Activated effector memory CD4-positive, alpha-beta T cell treated with anti-CD3 and anti-CD28 coated beads, Interleukin-2, amount 50 U/mL, for 16 hours (primary cell): ENCODE results near the gene CSNK2A1.

ENCODE experiments used
- DNase-seq: peaks from one replicate; pipeline ENCODE4 v3.0.0-alpha.2; 2020

The CSNK2A1 gene

DNA sequence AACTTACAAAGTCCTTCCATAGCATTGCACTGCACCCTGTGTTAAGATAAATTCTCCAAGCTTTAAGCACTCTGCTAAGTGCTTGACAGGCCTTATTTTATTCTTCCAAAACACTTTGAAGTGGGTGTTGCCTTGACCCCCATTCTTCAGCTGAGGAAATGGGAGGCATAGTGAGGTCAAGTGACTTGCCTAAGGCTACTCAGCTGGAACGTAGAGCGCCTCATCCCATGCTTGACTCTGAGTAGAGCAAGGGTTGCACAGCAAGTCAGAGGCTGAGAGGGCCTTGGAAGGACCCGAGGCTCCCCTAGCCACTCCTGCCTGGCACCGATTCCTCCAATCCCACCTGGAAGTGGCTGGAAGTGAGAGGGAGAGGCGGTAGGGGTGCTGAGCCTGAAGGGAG lies 19.6 kb upstream of the CSNK2A1 start:
- no peak for DNase-seq

DNA sequence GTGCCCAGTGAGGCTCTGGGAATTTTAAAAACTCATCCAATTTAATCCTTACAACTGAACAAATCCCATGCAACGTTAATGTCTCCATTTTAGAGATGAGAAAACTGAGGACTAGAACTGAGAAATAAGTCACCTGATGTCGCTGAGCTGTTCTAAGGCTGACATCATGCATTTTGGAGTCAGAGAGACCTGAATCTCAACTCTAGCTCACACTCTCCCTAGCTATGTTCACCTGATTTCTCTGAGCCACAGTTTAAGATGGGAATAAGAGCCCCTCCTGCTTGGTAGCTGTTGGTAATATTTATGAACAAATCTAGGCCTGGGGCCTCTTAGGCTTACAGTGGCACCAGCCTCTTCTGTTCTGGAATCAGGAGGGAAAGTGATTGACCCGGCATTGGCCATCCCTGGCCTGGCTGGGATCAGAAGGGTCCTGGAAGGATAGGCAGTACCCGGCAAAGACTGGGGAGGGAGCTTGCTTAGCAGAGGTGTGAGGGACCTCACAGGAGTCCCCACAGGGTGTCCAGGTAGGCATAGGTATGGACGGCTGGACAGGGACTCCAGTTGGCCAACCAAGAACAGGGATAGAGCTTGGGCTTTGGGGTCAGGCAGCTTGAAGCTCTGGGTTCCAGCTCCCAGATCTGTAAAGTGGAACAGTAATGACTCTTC lies 18.8 kb upstream of the CSNK2A1 start:
- DNase-seq, result no peak

DNA sequence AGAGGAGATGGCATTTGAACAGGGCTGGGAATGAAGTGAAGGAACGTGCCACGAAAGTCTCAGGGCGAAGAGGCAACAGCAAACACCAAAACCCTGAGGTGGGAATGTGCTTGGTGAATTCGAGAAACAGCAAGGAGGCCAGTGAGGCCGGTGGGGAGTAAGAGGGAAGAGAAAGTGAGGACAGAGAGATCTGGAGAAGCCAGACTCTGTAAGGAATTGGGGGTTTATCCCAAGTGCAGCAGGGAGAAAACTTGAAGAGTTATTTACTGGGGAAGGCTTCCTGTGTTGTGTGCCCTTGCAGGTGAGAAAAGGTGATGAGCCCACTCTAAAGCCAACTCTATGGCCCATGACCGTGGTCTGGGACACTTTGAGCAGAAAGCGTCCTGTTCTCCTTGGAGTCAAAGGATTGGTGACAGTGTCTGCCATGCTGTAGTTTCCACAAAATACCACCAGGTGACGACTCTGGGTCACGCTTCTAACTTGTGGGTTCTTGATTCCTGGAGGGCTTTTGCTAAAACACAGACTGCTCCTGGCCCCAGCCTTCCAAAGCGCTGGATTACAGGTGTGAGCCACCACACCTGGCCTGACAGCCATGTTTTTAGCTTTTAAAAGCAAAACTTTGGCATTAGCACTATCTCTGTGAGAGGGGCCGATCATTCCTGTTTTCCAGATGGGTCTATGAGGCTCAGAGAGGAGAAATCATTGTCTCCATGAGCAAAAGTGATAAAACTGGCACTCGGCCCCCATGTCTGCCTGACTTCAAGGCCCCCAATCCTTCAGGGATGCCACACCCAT lies 18.0 kb upstream of the CSNK2A1 start:
- DNase-seq, result peak; percentile 75

DNA sequence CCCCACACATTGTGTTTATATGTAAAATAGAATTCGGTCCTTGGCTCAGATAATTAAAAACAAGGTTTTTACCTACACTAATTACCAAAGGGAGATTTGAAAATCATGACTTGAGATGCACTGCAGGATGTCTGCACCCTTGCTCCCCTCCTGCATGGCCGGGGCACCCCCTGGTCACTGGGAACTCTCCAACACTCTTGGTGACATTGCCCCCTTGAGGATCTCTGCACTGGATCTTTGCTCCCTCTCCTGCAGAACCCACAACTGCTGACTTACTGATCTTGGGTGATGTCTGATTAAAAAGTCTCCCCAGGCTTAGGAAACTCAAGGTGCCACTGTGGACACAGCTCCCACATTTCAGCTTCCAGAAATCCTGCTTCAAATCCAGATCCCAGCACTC lies 17.1 kb upstream of the CSNK2A1 start:
- DNase-seq, result no peak

DNA sequence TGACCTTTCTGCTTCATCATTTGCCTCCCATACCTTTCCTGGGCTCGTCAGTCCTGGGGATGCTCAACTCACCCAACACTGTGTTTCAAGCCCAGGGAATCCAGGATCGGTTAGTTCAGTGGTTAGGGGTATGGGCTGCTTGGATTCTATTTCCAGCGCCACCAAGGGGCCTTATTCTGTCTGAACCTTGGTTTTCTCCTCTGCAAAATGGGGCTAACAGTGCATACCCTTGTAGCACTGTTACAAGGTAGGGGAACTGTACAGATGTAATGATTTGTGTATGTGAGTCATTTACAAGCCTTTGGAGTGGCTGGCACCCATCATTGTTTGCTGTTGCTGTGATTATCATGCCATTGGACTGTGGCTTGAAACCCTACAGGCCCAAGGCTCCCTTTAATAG lies 14.5 kb upstream of the CSNK2A1 start:
- no peak for DNase-seq

DNA sequence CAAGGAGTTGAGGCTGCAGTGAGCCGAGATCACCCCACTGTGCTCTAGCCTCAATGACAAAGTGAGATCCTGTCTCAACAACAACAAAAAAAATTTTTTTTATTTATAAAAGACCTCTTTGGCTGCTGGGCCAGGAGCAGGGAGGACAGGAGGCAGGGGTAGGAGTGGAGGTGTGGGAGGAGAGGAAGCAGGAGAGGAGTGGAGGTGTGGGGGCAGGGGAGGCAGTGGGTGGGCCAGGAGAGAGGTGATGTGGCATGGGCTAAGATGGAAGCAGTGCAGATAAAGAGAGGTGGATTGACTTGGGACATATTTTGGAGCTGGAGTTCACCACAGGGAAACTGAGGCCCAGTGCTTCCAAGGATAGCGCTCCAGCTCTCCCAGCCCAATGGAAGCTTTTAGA lies 13.4 kb upstream of the CSNK2A1 start:
- no peak for DNase-seq

DNA sequence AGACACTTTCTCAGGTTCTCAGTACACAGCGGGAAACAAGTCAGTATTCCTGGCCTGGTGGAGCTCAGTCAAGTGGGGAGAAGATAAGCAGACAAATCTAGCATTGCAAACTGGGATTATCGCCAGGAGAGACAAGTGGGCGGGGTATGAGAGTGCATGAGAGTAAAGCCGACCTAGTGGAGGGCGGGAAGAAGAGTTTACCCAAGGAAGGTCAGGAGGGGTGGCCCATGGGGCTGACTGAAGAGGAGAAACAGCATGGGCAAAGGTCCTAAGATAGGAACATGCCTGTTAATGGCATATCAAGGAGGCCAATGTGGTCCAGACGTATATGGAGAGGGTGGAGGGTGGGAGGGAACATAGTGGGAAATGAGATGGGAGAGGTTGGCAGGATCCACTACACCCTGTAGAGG lies 12.4 kb upstream of the CSNK2A1 start:
- DNase-seq, result no peak

DNA sequence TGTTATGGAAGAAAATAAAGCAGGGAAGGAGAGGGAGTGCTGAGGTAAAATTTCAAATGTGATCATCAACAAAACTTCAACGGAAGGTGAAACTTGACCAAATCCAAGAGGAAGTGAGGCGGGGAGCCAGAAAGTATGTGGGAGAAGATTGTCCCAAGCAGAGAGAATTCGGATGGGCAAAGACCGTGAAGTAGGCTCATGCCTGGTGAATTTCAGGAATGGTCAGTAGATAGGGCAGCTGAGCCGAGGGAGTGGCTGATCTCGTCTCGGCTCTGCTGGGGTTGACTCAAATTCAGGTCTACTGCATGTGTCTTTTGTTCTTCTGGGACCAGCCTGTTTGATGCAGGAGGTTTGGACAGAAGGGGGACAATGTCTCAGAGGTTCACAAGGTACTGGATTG lies 7.0 kb upstream of the CSNK2A1 start:
- DNase-seq, result no peak

DNA sequence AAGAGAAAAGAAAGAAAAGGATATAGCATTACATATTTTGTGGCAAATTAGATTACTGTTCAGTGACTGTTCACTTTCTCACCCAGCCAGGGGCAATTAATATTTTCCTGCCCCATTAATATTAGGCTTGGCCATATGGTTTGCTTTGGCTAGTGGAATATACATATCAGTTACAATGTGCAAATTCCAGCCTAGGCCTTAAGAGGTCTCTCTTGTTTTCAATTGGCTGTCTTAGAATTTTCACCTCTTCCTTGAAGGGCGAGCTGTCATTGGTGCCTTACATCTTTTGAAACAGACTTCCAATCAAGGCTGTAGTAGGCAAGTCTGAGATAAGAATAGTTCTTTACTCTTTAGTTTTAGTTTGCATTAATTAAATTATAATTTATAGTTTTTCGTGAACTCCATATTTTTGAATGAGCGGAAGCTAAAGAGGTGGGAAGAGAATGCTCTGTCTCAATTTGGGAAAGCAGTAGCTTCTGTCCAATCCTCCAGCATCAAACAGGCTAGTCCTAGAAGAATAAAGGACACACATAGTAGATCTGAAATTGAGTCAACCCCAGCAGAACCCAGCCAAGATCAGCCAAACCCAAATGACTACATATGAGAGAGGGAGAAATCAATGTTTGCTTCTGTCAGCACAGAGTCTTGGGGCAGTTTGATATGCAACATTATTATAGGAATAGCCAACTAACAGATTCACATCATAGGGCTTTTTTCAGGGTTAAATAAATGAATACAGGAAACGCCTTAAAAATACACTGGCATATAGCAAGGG lies 6.3 kb upstream of the CSNK2A1 start:
- DNase-seq, result no peak

DNA sequence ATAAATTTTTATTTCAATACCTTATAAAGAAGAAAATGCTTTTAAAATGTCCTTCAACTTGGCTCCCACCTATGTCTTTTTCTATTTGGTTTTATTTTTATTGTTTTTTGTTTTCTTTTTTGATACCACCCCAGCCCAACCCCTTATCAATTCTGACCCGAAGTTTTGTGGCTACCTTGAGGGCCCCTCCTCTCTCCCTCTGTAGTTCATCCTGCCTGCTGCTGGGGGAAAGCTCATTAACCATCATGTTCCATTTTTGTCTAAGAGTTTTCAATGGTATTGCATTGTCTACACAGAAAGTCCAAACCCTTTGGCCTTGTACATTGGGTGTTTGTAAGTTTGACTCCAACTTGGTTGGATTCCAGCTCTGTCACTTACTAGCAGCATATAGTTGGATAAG lies 5.3 kb upstream of the CSNK2A1 start:
- DNase-seq, result no peak

DNA sequence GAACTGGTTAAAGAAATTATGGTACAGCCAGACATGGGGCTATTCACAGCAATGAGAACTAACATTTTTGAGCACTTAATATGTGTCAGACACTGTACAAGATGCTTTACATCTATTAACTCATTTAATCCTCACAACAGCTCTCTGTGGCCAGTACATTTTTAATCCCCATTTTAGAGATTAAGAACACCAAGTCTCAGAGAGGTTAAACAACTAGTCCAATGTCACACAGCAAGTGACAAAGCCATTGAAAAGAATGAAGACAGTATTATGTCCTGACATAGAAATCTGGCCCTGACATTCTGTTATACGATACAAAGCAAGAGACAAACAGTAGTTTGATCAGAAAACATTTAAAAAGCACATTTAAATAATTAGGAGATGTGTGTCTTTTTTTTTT lies 3.8 kb upstream of the CSNK2A1 start:
- no peak for DNase-seq

DNA sequence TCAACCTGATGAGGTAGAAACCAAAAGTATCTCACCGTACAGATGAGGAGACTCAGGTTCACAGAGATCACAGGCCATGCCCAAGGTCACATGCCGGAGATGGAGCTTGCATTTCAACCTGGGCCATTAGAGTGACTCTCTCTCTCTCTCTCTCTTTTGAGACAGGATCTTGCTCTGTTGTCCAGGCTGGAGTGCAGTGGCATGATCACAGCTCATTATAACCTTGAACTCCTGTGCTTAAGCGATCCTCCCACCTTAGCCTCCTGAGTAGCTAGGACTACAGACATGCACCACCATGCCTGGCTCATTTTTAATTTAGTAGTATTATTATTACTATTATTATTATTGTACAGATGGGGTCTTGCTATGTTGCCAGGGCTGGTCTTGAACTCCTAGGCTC lies 2.8 kb upstream of the CSNK2A1 start:
- DNase-seq, result no peak

DNA sequence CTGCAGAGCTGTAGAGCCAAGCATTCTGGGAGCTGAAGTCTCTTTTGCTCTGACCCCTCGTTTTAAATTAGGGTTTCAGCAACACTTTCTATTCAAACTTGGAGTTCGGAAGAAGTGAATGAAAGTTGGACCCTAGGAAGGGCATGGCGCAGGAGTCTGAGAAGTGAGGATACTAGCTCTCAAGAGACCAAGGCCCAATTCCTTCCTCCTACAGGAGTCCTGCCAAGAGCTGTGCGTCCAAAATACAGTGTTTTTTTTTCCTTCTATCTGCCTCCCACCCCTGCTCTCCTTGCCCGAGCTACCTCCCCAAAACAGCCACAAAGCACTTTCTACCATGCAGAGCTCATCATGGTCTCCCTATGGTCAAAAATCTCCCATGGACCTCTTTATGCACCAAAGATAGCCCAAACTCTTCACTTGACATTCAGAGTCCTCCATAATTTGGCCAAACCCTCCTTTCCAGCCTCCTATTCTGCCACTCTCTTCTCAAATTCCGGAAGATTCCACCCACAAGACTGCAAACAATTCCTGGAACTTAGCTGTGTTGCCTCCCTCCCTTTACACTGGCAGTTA lies 649 bp upstream of the CSNK2A1 start:
- DNase-seq, result no peak

DNA sequence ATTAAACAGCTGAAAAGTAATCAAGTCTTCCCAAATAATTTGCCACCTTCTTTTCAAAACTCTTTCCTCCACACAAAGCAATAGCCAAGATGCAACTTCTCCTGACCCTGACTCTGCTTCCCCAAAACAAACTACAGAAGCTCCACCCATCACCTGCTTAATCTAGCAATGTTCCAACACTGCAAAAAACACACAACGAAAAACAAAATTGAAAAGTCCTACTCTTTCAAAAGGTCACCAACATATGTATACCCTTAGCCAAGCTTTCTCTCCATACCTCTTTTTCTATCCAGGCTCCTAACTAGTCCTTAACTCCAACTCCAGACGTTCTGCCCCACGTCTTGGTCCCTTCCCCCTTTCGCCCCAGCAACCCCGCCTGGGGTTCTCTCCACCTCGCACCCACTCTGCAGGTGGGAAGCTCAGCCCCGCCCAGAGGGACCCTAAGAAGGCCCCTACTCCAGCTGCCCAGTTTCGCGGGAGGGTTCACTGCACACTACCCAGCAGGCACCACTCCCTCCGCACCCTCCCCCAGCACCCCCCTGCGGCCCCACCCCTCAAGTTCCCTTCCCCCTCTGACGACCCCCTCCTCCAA lies 717 bp downstream of the CSNK2A1 start:
- peak; percentile 70 for DNase-seq

DNA sequence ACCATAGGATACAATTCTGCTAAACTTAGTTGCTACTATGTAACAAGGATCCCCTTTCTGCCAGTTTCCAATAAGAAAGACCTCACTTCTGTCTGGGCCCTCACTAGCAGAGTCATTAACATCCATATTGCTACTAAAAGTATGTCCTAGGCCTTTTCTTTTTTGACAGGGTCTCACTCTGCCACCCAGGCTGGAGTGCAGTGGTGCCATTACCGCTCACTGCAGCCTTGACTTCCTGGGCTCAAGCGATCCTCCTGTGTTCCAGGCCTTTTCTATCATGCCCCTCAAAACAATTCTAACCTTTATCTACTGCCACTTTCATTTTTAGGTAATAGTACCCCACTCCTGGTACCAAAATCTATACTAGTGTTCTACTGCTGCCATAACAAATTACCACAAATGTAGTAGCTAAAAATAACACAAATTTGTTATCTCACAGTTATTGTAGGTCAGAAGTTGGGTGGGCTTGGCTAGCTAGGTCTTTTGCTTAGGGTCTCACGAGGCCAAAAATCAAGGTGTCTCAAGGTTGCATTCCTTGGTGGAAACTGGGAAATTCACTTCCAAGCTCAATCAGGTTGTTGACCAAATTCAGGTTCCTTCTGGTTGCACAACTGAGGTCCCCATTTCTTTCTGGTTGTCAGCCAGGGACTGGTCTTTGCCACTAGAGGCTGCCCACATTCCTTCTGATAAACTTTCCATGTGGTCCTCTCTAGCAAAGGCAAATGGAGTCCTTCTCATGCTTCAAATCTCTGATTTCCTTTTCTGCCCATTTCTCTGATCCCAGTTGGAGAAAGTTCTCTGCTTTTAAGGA lies 3.0 kb downstream of the CSNK2A1 start:
- DNase-seq, result no peak

DNA sequence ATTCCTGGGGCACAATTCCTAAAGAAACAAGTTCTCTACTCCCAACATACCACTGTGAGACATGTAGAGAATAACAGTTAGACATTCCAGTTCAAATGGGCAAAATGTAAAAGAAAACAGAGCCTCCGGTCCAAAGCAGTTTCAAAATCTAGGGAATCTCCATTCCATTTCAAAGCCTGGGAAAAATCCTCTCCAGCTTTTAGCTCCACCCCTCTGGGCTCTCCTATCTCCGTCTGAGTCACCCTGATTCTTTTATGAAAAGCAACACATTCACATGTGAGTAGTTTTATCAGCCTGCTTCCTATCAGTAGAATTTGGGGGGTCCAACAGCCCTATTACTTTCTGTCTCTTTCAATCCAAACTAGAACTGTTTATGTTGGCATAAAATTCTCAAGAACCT lies 3.7 kb downstream of the CSNK2A1 start:
- no peak for DNase-seq

DNA sequence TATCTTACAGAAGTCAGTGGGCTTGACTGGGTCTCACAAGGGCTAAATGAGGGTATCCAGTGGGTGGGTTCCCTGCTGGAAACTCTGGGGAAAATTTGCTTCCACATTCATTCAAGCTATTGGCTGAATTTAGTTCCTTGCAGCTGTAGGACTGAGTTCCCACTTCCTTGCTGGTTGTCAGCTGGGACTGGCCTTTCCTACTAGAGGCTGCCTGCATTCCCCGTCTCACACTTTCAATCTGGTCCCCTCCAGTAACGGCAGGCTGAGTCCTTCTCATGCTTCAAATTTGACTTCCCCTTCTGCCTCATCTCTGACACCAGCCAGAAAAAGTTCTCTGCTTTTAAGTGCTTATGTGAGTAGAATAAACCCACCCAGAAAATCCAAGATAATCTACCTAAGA lies 4.4 kb downstream of the CSNK2A1 start:
- no peak for DNase-seq

DNA sequence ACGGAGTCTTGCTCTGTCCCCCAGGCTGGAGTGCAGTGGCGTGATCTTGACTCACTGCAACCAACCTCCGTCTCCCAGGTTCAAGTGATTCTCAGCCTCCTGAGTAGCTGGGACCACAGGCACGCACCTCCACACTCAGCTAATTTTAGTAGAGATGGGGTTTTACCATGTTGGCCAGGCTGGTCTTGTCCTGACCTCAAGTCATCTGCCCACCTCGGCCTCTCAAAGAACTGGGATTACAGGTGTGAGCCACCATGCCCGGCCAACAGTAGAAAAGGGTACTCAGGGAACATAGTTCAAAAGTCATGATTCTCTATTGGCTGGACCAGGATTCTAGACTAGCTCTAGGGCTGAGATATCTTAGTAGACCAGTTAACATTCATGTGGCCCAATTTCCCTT lies 5.6 kb downstream of the CSNK2A1 start:
- no peak for DNase-seq

DNA sequence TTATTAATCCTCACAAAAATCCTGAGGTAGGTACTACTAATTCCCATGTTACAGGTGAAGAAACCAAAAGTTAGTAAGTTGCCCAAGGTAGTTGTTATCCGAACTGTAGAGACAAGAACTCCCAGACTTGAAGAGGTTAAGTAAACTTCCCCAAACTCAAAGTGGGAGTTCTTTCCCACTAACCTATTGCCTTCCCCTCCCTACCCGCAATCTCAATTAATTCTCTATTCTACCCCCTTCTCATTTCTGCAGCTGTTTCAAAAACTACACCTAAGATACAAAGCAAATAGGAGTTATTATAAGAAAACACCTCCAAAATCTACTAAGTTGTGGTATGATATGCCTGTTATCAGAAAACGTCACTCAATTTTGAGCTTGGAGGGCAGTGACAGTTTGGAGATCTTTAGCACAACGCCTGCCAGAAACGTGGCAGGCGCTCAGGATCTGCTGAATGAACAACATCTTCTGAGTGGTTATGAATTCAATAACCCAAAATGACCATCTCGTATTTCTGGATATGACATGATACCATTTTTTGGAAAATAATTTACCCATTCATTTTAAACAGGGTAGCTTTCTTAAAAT lies 7.1 kb downstream of the CSNK2A1 start:
- DNase-seq, result no peak

DNA sequence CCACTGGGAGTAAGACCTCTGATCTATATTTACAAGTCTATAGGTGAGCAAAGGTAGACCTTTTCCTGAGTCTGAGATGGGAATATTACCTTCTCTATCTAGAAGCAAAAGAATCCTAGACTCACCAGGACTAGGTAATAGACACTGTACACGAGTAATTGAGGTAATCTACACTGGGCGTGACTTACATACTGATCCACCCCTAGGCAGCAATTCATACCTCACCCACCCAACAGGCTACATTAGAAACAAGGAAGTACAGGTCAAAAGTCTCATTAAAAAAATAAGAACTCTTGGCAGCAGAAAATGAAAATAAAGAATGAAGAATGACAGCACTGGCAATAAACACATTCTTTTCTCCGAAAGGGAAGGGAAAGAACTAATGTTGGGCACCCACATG lies 7.6 kb downstream of the CSNK2A1 start:
- no peak for DNase-seq

DNA sequence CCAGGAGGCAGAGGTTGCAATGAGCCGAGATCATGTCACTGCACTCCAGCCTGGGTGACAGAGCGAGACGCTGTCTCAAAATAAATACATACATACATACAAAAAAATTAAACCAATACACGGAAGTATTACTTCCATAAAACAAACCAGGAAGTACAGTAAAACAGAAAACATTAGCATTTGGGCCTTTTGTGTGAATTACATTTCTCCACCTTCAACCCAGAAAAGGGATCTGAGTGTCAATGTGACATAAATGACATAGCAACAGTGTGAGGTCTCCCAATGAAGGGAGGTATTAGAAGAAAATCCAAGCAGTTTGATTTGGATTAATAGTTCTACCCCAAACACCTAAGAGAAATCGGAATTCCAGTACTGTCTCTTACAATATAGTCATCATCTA lies 10.1 kb downstream of the CSNK2A1 start:
- no peak for DNase-seq

DNA sequence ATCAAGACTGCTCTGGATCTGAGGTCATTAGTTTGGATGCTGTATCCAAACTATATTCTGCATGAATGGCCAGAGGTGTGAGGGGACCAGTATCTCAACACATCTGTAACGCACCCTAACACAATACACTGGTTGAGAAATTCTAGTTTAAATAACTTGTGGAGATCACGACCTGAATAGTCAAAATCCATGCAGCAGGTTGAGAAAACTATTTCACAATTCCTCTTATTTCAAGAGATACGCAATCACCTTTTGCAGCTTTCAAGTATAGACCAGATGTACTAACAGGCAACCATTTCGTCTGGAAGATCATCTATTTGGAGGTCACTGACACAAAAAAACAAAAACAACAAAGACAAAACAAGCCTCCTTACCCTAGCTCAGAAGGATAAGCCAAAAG lies 11.1 kb downstream of the CSNK2A1 start:
- DNase-seq, result no peak
